Stimulated activated CD8-positive, alpha-beta memory T cell treated with anti-CD3 and anti-CD28 coated beads, Interleukin-4, amount 100 ng/mL, for 4 hours (primary cell): ENCODE data around the gene TMEM69.
"Not testable (repeated sequence)": the region's sequence is repeated elsewhere in the genome, so short reads cannot be mapped to it uniquely, and the experiment has no call there.

ENCODE experiments used
- DNase-seq, 2 donors: peaks; one replicate each; pipeline ENCODE4 v3.0.0-alpha.2; 2020; ENCODE audit warnings: low read depth in 2 of 2, low spot score in 1 of 2

TMEM69 gene, protein sequence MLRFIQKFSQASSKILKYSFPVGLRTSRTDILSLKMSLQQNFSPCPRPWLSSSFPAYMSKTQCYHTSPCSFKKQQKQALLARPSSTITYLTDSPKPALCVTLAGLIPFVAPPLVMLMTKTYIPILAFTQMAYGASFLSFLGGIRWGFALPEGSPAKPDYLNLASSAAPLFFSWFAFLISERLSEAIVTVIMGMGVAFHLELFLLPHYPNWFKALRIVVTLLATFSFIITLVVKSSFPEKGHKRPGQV

DNA sequence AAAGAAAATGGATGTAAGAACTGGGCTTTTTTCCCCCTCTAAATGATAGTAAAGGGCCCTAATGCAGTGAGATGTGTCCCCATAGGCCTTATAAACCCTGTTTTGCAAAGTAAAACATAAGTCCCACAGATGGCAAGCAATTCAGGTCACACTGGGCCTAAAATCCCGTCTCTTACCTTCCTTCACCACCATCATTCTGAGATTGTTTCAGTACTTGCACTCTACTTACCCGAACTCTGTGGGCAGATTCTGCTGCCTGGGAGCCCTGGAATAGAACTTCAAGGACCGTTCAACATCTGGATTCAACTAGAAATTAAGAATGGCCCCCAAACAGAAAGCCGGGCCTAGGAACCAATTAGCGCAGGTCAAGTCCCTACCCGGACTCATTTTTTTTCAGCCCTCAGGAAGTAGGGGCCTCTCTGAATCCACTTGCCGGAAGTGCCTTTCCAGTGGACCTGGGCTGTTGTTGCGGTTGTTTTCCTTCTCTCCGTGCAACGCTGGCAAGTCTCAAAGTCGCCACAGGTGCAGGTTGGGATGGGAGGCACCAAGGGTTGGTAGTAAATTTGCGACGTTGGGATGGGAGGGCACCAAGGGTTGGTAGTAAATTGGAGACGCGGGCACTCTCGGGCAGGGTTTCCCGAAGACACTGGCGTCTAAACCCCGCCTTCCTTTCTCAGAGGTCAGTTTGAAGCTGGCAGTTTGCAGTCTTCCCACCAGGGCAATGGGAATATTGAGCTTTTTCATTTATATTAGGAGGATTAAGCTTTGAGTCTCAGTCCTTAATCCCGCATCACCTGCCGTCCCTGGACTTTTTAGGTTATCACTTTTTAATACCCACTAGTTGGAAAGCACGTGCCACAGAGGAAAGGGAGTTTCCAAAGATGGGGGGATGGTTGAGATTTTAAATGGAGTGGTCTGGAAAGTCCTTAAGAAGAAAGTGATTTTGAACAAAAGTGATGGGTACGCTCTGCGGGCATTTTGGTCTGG is at the start of gene TMEM69:
Gene TMEM69, plus strand, starts transcription at position 428 of the 987 bp plus-strand sequence. CDS start 2,888 bp downstream, outside the sequence.
- peak; percentile 50 to 53 for DNase-seq

DNA sequence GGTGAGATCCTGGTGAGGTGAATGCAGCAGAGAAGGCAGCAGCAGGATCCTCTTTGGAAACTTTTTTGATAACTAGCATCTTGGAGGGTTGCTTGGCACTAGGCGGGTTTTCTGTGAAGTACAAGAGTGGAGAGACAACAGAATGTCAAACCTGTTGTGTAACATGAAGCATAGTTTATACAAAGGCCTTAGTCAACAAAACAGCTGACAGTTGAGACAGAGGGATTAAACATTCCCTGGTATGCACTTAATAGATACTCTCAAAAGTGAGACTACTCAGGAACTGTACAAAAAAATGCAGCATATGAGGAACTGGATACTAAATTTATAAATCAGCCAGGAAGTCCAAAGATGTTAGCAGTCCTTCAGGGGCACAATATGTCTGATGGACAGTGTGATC is 47.7 kb upstream of the TMEM69 start:
- DNase-seq = no peak

DNA sequence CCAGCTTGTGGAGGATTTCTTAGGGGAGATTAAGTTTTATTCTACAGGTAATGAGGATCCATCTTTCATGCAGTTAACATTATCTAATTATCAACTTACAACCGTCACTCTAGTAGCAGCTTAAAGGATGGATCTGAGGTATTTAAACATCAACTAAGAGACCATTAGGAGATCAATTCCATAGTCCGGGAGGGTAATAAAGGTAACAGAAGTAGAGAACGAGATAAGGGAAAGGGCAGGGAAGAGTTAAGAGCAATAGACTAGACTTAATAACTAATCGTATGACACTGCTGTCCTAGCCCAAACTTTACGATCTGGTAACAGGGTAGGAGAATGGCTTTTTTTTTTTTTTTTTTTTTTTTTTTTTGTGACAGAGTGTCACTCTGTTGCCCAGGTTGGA is 44.7 kb upstream of the TMEM69 start:
- DNase-seq = no peak

DNA sequence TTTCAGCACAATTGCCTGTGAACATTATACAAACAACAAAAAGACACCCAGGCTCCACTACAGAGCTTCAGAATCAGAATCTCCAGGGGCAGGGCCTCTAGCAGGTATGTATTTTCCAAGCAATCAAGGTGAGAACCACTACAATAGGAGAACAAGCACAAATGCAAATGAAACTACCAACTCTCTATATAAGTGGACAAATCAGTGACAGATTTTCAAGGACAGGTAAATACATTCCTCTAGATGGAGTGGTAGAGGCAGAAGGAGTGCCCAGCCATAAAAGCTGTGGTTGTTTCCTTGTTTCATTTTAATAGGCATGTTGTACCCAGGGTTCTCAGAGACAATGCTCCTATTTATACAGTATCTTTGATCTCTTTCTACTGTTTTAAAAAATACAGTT is 44.0 kb upstream of the TMEM69 start:
- no peak for DNase-seq

DNA sequence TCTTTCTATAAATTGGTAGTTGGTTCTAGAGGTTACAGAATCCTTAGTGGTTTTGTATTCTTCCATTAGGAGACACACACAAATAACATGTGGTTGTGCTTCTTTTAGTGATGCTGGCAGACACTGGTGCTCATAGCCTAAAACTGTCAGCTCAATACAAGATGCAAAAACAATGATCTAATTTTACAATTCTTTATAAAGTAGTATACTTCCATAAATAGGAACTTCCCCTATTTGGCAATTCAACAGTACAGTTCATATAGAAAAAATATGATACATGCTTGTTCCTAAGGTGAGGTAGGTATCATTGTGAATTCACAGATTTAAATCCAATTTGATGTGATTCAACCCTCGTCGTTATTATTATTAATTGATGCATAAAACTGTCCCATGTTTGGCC is 43.3 kb upstream of the TMEM69 start:
- no peak for DNase-seq

DNA sequence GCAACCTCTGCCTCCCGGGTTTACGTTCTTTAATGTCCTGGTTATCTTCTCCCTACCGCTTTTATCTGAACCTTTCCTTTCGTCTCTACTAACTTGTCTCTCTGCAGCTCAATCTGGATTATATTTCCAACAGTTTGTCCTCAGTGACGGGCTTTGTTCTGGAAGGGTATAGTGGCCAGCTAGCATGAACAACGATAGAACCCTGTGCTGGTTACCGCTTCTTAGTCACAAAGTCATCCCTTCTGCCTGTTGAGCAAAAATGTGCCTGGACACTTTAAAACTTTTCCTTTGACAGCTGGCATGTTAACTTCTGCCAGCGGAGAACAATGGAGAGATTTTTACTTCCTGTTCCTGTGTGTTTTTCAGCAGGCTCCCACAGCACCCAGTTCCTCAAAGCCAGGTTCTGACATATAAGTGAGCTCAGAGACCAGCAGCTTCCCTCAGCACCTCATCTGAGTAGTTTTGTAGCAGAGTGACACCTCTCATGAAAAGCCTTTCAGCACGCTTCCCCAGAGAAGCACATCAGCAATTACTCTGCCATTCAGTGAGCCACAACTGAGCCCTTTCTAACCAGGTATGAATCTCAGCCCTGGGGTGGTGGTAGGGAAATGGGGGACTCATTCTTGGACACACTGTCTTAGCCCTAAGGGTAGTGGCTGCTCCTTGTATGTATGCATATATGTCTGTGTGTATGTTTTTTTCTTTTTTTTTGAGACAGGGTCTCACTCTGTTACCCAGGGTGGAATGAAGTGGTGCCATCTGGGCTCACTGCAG is 40.5 kb upstream of the TMEM69 start:
- DNase-seq = no peak

DNA sequence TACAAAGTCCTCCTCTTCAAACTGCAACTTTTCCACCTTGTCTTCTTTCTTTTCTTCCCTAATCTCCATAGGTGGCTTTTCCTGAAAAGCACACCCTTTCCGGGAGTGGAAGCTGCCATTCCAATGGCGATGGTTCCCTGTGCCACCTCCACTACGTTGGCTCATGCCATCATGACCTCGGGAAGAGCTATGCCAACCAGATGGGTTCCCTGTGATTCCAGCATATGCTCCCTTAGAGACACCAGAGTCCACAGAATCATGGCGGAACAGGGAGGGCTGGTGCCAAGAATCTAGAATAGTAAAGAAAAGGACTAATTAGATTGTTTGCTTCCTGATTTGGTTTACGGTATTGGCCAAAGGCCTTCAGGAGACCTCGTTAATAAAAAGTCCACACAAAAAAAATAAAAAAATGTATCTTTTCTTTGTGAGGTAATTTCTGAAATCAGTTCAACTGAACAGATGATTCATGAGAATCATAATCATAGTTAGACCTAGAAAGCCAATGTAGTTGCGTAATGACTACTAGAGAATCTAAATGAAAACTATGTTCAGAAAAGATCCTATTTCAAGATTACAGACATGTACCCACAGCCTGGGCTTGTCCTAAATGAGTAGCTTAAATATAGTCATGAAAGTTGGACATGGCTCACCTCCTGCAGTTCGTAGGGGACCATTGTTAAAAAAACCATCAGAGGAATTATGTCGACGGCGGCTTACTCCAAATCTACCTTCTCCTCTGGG is 33.3 kb upstream of the TMEM69 start:
- DNase-seq = no peak

DNA sequence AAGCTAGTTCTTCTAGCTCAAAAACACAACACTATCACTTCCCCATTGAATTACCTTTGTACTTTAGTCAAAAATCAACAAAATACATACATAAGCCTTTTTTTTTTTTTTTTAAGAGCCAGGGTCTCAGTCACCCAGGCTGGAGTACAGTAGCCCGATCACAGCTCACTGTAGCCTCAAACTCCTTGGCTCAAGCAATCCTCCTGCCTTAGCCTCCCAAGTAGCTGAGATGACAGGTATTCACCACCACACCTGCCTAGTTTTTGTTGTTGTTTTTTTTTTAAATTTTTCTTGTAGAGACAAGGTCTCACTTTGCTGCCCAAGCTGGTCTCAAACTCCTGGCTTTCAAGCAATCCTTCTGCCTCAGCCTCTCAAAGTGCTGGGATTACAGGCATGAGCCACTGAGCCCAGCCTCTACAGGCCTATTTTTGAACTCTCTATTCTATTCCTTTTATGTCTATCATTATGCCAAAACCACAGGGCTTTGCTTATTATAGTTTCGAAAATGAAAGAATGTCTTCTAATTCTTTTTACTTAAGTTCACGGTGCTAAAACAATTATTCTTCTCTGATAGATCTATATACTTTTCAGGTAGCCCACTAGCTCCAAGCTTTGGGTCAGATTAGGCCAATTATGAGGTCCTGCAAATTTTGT is 31.3 kb upstream of the TMEM69 start:
- DNase-seq = no peak

DNA sequence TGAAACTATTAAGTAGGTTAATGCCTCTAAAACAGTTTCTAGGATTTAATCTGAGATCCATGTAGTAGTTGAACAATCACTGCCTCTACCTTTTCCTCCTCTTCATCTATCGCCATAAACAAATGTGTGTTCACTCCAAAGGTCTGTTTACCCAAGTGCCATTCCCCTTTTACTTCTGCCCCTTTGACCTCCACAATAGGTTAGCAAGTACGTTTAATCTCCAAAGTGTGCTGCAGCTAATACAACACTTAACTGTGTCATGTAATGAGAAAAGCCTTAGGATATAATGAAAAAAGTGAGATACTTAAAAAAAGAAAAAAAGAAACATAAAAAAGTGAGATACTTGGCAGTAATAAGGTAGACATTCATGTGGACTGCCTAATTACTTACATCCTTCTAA is 29.8 kb upstream of the TMEM69 start:
- no peak for DNase-seq

DNA sequence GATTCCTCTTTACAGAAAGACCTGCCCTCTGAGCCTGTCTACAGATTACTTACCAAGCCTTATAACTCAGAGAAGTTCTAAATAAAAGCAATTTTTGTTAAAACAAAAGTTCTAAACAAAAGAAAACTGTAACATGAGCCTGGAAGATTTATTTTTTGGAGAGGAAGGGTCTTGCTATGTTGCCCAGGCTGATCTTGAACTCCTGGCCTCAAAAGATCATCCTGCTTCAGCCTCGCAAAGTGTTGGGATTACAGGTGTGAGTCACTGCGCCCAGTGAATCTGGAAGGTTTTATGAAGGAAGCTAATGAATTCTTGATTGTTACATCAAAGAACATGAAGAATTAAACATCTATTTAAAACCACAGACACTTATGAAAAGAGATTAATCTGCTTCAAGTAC is 28.8 kb upstream of the TMEM69 start:
- no peak for DNase-seq

DNA sequence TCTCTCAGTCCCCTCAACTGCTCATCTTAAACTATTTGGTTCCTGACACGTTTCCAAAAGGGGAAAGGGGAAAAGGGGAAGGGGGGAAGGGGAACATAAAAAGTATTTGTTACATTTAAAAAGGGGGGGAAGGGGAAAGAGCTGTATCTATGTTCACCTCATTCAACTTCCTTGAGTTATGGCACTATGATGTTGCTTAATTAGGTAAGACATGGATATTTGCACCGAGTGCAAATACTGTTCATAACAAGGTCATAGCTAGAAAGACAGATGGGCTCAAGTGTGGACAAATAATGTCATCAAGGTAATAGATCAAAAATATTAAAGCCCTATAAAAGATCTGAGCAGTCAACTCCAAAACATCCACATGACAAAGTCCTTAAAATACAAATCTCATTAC is 27.6 kb upstream of the TMEM69 start:
- no peak for DNase-seq

DNA sequence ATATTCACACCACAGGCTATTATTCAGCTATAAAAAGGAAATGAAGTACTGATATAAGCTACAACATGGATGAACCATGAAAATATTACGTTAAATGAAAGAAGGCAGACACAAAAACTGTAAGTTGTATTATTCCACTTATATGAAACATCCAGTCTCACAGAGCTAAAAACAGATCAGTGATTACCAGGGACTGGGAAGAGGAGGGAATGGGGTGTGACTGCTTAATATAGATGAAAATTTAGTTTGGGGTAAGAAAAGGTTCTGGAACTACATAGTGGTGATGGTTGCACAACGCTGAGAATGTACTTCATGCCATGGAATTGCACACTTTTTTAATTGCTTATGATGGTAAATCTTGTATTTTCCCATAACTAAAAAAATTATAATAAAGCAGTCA is 21.1 kb upstream of the TMEM69 start:
- DNase-seq = no peak

DNA sequence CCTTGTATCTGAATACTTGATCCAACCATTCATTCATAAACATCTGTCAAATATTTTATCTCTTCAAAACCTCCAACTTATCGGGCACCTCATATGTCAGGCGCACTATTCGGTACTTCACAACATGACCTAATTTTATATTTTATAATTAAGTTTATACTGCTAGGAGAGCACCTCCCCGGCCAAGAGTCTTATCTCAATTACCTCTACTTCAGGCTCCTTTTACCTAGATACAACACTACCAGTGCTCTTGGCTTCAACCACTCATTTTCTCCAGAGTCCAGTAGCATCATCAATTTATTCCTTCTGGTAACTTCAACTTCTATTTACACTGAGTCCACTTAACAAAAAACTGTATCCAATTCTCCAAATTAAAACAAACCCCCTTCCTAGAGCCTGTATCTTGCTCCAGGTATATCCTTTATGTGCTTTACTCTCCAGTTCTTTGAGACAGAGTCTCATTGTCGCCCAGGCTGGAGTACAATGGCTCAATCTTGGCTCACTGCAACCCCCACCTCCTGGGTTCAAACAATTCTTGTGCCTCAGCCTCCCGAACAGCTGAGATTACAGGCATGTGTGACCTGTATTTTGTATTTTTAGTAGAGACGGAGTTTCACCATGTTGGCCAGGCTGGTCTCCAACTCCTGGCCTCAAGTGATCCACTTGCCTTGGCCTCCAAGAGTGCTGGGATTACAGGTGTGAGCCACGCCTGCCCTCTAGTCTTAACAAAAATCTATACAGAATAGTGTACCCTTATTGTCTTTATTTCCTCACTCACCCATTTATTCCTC is 20.5 kb upstream of the TMEM69 start:
- no peak for DNase-seq

DNA sequence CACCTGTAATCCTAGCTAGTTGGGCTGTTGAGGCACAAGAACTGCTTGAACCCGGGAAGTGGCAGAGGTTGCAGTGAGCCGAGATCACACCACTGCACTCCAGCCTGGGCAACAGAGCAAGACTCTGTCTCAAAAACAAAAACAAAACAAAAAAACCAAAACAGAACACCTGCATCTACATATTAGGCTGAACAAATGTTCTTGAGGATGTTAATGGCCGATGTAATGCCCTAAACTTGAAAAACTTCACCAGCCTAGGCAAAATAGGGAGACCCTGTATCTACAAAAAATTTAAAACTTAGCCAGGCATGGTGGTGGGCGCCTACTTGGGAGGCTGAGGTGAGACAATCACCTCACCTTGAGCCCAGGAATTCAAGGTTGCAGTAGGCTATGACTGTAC is 19.5 kb upstream of the TMEM69 start:
- no peak for DNase-seq

DNA sequence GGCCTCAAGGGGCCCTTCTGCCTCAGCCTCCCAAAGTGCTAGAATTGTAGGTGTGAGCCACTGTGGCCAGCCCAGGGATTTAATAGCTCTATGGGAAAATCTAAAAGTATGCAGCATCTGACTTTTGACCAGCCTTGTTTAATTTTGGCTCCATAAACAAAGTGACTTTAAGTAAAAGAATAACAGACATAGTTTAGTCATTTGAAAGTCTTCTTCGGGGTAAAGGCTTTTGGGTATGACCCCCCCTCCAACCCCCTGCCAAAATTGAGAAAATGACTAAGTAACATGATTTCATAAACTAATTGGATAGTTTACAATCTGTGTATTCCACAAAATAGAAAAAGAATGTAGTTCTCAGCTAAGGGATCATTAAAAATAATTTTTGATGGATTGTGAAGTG is 18.6 kb upstream of the TMEM69 start:
- DNase-seq = no peak

DNA sequence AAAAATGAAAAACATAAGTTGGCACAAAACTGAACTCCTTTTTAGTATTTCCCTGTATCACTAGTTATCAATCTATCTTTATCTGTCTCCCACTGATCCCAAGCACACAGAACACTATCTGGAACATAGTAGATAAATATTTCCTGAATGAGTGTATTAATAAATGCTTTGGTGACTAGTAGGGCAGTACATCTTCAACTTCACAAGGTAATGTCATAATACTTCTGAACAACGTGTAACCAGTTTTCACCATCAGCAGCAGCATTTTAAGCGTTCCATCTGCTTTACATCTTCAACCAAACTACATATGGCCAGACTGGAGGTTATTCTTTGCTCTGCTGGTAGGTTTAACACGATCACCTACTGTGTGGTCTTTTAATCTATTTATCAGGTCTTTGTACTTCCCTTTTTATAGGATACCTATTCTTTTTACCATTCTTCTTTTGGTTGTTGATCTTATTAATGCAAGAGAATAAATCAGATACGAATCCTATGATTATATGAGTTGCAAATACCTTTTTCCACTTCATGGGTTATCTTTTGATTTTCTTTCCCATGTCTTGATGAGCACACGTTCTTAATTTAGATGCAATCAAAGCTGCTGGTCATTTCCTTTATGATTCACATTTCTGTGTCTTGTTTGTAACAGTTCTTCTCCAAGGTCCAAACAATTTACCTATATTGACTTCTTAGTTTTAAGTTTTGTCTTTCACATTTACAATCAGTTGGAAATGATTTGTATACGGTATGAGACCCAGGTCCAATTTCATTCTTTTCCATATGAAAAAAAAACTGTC is 17.9 kb upstream of the TMEM69 start:
- no peak for DNase-seq

DNA sequence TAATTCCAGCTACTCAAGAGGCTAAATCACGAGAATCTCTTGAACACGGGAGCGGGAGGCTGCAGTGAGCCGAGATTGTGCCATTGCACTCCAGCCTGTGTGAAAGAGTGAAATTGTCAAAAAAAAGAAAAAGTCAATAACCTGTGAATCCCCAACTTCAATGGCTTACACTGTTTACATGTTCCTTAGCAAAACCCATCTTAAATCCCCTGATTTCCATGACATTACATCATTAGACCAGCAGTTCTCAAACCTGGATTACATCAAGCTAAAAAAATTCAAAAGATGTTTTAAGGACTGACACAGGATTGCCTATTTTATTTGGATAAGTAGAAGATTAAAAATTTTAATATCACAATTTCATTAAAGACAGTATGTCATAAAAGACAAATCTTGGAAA is 14.0 kb upstream of the TMEM69 start:
- no peak for DNase-seq

DNA sequence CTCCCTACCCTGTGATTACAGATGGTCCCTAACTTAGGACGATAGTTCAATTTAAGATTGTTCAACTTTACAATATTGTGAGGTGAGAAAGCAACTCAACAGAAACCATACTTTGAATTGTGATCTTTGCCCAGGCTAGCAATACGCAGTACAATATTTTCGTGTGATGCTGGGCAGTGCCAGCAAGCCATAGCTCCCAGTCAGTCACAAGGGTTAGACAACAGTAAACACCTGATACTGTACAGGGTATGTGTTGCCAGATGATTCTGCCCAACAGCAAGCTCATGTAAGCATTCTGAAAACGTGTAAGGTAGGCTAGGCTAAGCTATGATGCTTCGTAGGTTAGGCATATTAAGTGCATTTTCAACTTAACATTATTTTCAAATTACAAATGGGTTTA is 13.5 kb upstream of the TMEM69 start:
- no peak for DNase-seq

DNA sequence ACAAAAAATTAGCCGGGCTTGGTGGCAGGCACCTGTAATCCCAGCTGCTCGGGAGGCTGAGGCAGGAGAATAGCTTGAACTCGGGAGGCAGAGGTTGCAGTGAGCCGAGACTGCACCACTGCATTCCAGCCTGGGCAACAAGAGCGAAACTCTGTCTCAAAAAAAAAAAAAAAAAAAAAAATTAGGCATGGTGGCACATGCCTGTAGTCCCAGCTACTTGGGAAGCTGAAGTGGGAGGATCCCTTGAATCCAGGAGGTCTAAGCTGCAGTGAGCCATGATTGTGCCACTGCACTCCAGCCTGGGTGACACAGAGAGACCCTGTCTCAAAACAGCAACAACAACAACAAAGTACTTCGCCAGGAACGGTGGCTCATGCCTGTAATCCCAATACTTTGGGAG is 11.4 kb upstream of the TMEM69 start:
- not testable (repeated sequence) for DNase-seq
